GM12864 (cell line): ENCODE data around the gene NOL11.
"Not testable (repeated sequence)": the region's sequence is repeated elsewhere in the genome, so short reads cannot be mapped to it uniquely, and the experiment has no call there.

Experiments
- DNase-seq: peaks from one replicate; pipeline ENCODE4 v3.0.0-alpha.2; 2011; ENCODE audit warnings: low read depth
- H3K4me3 ChIP-seq: 2 replicates; pipeline ENCODE4 v1.5.1; 2011; ENCODE audit warnings: mild to moderate bottlenecking, low read depth, low read length, control low read depth
- TF ChIP-seq, protein P1 (sequence below): IDR thresholded peaks from 2 replicates; pipeline ENCODE4 v1.5.1; 2011; ENCODE audit warnings: low read depth, mild to moderate bottlenecking, moderate library complexity, low read length, control low read depth, inconsistent platforms; ENCODE audit errors: missing control alignments

Gene NOL11

DNA sequence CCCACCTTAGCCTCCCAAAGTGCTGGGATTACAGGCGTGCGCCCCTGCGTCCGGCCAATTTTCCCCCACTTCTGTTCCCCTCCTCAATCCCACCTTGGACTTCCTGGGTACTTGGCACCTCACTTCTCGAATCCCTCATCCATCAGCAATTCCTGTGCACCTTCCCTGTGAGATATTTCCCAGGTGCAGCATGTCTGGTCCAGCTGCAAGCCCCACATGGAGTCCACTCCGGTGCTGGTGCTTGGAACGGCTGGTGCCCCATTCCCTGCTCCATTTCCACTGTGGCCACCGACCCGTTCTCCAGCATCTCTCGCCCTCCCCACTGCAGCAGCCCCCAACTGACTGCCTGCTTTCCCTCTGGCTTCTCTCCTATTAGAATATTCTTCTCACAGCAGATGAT, 35.3 kb downstream of the NOL11 start:
- no peak overlapping the region for H3K4me3 ChIP-seq
- TF ChIP-seq, protein P1, sequence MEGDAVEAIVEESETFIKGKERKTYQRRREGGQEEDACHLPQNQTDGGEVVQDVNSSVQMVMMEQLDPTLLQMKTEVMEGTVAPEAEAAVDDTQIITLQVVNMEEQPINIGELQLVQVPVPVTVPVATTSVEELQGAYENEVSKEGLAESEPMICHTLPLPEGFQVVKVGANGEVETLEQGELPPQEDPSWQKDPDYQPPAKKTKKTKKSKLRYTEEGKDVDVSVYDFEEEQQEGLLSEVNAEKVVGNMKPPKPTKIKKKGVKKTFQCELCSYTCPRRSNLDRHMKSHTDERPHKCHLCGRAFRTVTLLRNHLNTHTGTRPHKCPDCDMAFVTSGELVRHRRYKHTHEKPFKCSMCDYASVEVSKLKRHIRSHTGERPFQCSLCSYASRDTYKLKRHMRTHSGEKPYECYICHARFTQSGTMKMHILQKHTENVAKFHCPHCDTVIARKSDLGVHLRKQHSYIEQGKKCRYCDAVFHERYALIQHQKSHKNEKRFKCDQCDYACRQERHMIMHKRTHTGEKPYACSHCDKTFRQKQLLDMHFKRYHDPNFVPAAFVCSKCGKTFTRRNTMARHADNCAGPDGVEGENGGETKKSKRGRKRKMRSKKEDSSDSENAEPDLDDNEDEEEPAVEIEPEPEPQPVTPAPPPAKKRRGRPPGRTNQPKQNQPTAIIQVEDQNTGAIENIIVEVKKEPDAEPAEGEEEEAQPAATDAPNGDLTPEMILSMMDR, result no peak
- DNase-seq, result no peak

- no peak for DNase-seq
- TF ChIP-seq, protein P1, result no peak
- H3K4me3 ChIP-seq, result no peak overlapping the region
These were observed 36.3 kb downstream of the NOL11 start for GRCh38 chr17:67754001-67754400.

GRCh38 chr17:67754686-67755085, 37.0 kb downstream of the NOL11 start:
- not testable (repeated sequence) for H3K4me3 ChIP-seq, DNase-seq

DNA sequence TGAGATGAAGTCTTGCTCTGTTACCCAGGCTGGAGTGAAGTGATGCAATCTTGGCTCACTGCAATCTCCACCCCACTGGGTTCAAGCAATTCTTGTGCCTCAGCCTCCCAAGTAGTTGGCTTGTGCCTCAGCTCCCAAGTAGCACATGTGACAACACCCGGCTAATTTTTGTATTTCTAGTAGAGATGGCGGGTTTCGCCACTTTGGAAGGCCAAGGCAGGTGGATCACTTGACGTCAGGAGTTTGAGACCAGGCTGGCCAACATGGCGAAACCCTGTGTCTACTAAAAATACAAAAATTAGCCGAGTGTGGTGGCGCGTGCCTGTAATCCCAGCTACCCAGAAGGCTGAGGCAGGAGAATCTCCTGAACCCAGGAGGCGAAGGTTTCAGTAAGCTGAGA, 39.0 kb downstream of the NOL11 start:
- not testable (repeated sequence) for H3K4me3 ChIP-seq, DNase-seq

DNA sequence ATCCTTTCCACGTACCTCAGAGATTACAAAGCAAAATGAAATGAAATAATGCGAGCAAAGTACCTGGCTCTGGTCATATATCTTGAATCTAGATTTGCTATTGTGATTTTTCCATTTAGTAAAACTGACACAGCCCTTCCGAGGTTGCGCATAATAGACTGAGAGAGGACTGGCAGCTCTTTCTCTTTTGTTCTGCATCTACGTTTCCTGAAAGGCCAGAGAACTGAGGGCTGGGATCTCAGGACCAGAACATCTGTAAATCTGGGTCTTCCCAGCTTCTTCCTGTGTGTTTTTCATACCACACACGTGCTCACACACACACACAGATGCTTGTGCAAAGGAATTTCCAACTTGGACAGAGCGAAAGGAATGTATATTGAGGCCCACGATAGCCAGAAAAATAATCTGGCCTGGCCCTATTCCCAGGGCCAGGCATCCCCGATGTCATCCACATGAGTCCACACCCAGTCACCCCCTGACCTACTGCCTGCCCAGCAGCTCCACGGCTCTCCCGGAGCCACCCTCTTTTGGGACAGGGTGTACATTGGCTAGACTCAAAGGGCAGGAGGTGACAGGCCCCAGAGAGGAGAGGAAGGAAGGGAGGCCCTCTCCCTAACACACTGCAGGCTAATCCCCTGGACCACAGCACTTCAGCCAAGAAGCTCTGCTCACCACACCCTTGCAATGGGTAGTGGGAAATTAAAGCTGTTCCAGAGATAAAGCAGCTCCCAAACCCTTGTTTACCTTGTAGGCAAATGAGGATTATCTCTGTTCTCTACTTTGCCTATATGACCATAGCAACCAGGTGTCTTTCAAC, 41.8 kb downstream of the NOL11 start:
- TF ChIP-seq, protein P1, result no peak
- no peak for DNase-seq
- no peak overlapping the region for H3K4me3 ChIP-seq

- no peak overlapping the region for H3K4me3 ChIP-seq
- TF ChIP-seq, protein P1, result no peak
- DNase-seq, result no peak
These were observed 47.9 kb downstream of the NOL11 start for GRCh38 chr17:67765623-67766022.

GRCh38 chr17:67769231-67769630, 51.5 kb downstream of the NOL11 start:
- DNase-seq, result no peak
- no peak overlapping the region for H3K4me3 ChIP-seq
- TF ChIP-seq, protein P1, result no peak

DNA sequence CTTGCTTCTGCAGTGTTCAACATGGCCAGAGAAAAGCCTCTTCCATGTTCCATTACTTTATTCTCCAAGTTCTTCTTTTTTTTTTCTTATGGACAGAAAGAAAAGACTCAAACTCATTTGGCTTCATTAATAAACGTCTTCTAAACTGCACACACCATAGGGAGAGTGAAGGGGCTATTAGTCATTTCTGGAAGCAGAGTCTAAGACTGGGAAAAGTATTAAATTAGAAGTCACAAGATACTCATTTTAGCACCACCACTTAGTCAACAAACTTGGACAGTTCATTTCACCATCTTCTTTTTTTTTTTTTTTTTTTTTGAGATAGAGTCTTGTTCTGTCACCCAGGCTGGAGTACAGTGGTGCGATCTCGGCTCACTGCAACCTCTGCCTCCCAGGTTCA, 52.8 kb downstream of the NOL11 start:
- DNase-seq, result no peak
- TF ChIP-seq, protein P1, result no peak

More for the DNA sequence above, 52.8 kb downstream of the NOL11 start:
- H3K4me3 ChIP-seq, result no peak overlapping the region
